A673 (cell line): ENCODE data around the gene TTLL8.

Experiments used
- CTCF ChIP-seq: fragments of 300-800, 200-600 bp; sonication (generic); conservative IDR thresholded peaks from 2 replicates; pipeline ENCODE4 v1.5.1; 2017; ENCODE audit warnings: low read depth, mild to moderate bottlenecking, antibody characterized with exemption, low read length, moderate library complexity, mixed read lengths
- EZH2 ChIP-seq: fragments of 200-600 bp; sonication (generic); IDR thresholded peaks from 2 replicates; pipeline ENCODE4 v1.6.1; 2017; ENCODE audit warnings: borderline replicate concordance, low read depth, mild to moderate bottlenecking, mixed read lengths, antibody characterized with exemption, low read length; ENCODE audit not compliant: poor library complexity, severe bottlenecking

GRCh38 chr22:50002791-50003190 is 55.3 kb downstream of the TTLL8 start:
- TF ChIP-seq CTCF (no peak), EZH2 (no peak)
